ENCODE results near the gene PDE8B.

DNA sequence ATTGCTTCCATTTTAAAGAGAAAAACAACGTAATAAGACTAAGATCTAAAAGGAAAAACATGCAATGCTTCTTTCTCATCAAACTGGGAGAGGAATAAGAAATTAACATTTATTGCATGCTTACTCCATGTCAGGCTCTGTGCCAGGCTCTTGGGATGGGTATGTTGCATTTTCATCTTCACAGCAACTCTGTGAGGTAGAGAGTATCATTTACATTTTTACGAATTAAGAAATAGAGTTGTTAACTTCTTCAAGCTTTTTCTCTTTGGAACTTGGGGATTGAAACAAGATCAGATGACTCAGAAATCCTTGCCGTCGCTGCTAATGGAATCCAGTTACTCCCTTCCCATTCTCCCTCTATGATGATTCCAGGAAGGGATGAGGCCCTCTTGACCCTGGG lies 39.5 kb downstream of the PDE8B start:
- no peak for TF ChIP-seq SP1 (IDR thresholded peaks at IDR 0.05; ENCODE audit: low read depth)
- TF ChIP-seq, protein P1, sequence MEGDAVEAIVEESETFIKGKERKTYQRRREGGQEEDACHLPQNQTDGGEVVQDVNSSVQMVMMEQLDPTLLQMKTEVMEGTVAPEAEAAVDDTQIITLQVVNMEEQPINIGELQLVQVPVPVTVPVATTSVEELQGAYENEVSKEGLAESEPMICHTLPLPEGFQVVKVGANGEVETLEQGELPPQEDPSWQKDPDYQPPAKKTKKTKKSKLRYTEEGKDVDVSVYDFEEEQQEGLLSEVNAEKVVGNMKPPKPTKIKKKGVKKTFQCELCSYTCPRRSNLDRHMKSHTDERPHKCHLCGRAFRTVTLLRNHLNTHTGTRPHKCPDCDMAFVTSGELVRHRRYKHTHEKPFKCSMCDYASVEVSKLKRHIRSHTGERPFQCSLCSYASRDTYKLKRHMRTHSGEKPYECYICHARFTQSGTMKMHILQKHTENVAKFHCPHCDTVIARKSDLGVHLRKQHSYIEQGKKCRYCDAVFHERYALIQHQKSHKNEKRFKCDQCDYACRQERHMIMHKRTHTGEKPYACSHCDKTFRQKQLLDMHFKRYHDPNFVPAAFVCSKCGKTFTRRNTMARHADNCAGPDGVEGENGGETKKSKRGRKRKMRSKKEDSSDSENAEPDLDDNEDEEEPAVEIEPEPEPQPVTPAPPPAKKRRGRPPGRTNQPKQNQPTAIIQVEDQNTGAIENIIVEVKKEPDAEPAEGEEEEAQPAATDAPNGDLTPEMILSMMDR (IDR thresholded peaks at IDR 0.05 in 2 of 3, conservative IDR thresholded peaks at IDR 0.05 in 1 of 3; ENCODE audit: borderline replicate concordance in 1 of 3, insufficient read depth in 1 of 3, low read depth in 2 of 3, low read length in 2 of 3) = no peak

Measured in HCT116 (cell line).